ENCODE results near the gene HDAC8.
"Not testable (repeated sequence)": the region's sequence is repeated elsewhere in the genome, so short reads cannot be mapped to it uniquely, and the experiment has no call there.

The HDAC8 gene

DNA sequence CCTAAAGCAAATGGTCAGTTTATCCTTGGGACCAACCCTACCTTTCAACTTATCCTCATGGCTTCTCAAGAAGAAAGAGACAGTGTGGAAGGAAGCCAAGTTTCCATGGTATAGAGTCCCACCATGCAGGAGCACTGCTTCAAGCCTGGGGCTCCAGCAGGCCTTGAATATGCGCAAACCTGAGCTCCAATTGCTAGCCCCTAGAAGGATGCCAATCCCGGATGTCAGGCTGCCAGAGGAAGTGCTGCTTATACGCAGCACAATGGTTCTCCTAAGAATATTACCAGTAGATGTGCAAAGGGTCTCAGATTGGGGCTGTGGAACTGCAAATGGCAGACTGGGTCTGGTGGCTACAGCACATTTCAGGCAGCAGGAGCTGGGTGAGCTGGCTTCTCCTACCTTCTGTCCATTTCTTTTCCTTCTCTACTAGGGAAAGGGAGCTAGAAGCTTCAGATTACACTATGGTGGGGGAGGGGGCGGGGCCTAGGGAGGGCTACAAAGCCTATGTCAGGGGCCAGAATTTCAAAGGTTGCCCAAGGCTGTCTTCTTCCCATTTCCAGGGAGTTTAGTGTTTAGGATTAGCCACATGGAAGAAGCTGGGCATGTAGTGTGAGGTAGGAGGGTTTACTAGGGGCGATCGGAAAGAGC is 226.2 kb downstream of the HDAC8 start:
- DNase-seq = no peak
- peaks cover 4% of the 10 kb centered on the region for H3K36me3 ChIP-seq (ENCODE audit: control insufficient read depth, insufficient read depth, low read length)
- no peak overlapping the region for H3K27ac ChIP-seq (ENCODE audit: insufficient read depth, low read length, poor library complexity, severe bottlenecking)
- no peaks in the 10 kb centered on the region for H3K9me3 ChIP-seq (ENCODE audit: control insufficient read depth, low read length)
- no peak overlapping the region for H3K4me3 ChIP-seq (ENCODE audit: insufficient read depth, low read depth, low read length, poor library complexity, severe bottlenecking)
- H3K4me1 ChIP-seq (ENCODE audit: control insufficient read depth, insufficient read depth, low read length, poor library complexity, severe bottlenecking) = no peaks in the 10 kb centered on the region
- H3K27me3 ChIP-seq (replicated peaks; ENCODE audit: control insufficient read depth, insufficient read depth, low read length, poor library complexity, severe bottlenecking) = no peaks in the 10 kb centered on the region

DNA sequence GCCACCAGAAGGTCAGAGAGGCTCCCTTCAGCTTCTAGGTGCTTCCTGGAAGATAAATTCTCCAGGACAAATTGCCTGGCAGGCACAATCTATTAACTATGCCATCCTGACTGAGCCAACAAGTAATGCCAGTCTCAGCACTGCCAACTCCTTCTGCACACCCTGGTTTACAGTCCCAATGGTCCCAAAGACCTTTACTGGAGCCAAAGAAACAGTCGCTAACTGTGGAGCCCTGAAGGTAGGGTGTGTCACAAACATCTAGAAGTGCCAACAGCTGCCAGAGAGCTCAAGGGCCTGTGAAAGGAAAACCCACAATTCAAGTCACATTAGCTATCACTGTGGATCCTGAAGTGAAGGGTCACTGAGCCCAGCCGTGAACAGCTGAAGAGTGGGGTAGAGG is 232.0 kb downstream of the HDAC8 start:
- H3K27ac ChIP-seq (ENCODE audit: insufficient read depth, low read length, poor library complexity, severe bottlenecking) = no peak overlapping the region
- H3K27me3 ChIP-seq (replicated peaks; ENCODE audit: control insufficient read depth, insufficient read depth, low read length, poor library complexity, severe bottlenecking) = no peaks in the 10 kb centered on the region
- no peaks in the 10 kb centered on the region for H3K4me1 ChIP-seq (ENCODE audit: control insufficient read depth, insufficient read depth, low read length, poor library complexity, severe bottlenecking)
- H3K9me3 ChIP-seq (ENCODE audit: control insufficient read depth, low read length) = no peaks in the 10 kb centered on the region
- DNase-seq = no peak
- no peak overlapping the region for H3K4me3 ChIP-seq (ENCODE audit: insufficient read depth, low read depth, low read length, poor library complexity, severe bottlenecking)
- no peaks in the 10 kb centered on the region for H3K36me3 ChIP-seq (ENCODE audit: control insufficient read depth, insufficient read depth, low read length)

GRCh38 chrX:72340041-72340440 is 232.6 kb downstream of the HDAC8 start:
- Histone ChIP-seq H3K4me3 (ENCODE audit: insufficient read depth, low read depth, low read length, poor library complexity, severe bottlenecking) (no peak overlapping the region), H3K36me3 (ENCODE audit: control insufficient read depth, insufficient read depth, low read length) (no peaks in the 10 kb centered on the region), H3K27me3 (replicated peaks; ENCODE audit: control insufficient read depth, insufficient read depth, low read length, poor library complexity, severe bottlenecking) (no peaks in the 10 kb centered on the region), H3K9me3 (ENCODE audit: control insufficient read depth, low read length) (no peaks in the 10 kb centered on the region), H3K4me1 (ENCODE audit: control insufficient read depth, insufficient read depth, low read length, poor library complexity, severe bottlenecking) (no peaks in the 10 kb centered on the region), H3K27ac (ENCODE audit: insufficient read depth, low read length, poor library complexity, severe bottlenecking) (no peak overlapping the region)
- DNase-seq = no peak

- Histone ChIP-seq H3K4me1 (ENCODE audit: control insufficient read depth, insufficient read depth, low read length, poor library complexity, severe bottlenecking) (no peaks in the 10 kb centered on the region), H3K27ac (ENCODE audit: insufficient read depth, low read length, poor library complexity, severe bottlenecking) (no peak overlapping the region), H3K4me3 (ENCODE audit: insufficient read depth, low read depth, low read length, poor library complexity, severe bottlenecking) (no peak overlapping the region), H3K27me3 (replicated peaks; ENCODE audit: control insufficient read depth, insufficient read depth, low read length, poor library complexity, severe bottlenecking) (no peaks in the 10 kb centered on the region), H3K9me3 (ENCODE audit: control insufficient read depth, low read length) (no peaks in the 10 kb centered on the region), H3K36me3 (ENCODE audit: control insufficient read depth, insufficient read depth, low read length) (no peaks in the 10 kb centered on the region)
- DNase-seq = no peak
Measured at GRCh38 chrX:72330131-72330530, 242.5 kb downstream of the HDAC8 start.

- no peak for DNase-seq
- no peaks in the 10 kb centered on the region for H3K4me1 ChIP-seq (ENCODE audit: control insufficient read depth, insufficient read depth, low read length, poor library complexity, severe bottlenecking)
- no peak overlapping the region for H3K27ac ChIP-seq (ENCODE audit: insufficient read depth, low read length, poor library complexity, severe bottlenecking)
- H3K27me3 ChIP-seq (replicated peaks; ENCODE audit: control insufficient read depth, insufficient read depth, low read length, poor library complexity, severe bottlenecking) = no peaks in the 10 kb centered on the region
- H3K36me3 ChIP-seq (ENCODE audit: control insufficient read depth, insufficient read depth, low read length) = no peaks in the 10 kb centered on the region
- no peak overlapping the region for H3K4me3 ChIP-seq (ENCODE audit: insufficient read depth, low read depth, low read length, poor library complexity, severe bottlenecking)
- H3K9me3 ChIP-seq (ENCODE audit: control insufficient read depth, low read length) = no peaks in the 10 kb centered on the region
Measured at GRCh38 chrX:72326605-72327300, 245.9 kb downstream of the HDAC8 start.

DNA sequence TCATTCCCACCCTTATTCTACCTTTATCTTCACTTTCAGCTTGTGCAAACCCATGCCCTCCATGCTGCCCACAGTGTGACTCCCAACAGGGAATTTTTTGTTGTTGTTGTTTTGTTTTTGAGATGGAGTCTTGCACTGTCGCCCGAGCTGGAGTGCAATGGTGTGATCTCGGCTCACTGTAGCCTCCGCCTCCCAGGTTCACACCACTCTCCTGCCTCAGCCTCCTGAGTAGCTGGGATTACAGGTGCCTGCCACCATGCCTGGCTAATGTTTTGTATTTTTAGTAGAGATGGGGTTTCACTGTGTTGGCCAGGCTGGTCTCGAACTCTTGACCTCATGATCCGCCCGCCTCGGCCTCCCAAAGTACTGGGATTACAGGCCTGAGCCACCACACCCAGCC is 253.0 kb downstream of the HDAC8 start:
- H3K36me3 ChIP-seq (ENCODE audit: control insufficient read depth, insufficient read depth, low read length); DNase-seq; H3K9me3 ChIP-seq (ENCODE audit: control insufficient read depth, low read length); H3K4me3 ChIP-seq (ENCODE audit: insufficient read depth, low read depth, low read length, poor library complexity, severe bottlenecking); H3K27ac ChIP-seq (ENCODE audit: insufficient read depth, low read length, poor library complexity, severe bottlenecking); H3K4me1 ChIP-seq (ENCODE audit: control insufficient read depth, insufficient read depth, low read length, poor library complexity, severe bottlenecking); H3K27me3 ChIP-seq (replicated peaks; ENCODE audit: control insufficient read depth, insufficient read depth, low read length, poor library complexity, severe bottlenecking): not testable (repeated sequence)

DNA sequence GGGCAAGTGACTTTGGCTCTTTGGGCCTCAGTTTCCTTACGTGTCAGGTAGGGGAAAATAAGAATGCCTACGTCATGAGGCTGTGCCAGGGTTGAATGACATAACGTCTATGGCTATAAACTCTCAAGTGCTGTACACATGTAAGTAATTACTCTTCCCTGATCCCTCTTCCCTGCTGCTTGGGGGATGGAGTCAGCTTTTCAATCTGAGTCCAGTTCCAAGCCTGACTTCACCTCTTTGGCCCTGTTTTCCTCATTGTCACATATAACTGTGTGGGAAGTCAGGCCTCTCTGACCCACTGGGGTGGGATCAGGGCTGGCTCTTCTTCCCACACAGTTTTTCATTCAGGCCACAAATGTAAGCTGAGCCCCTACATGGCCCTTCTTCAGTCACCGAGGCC is 255.5 kb downstream of the HDAC8 start:
- Histone ChIP-seq H3K4me3 (ENCODE audit: insufficient read depth, low read depth, low read length, poor library complexity, severe bottlenecking) (no peak overlapping the region), H3K27ac (ENCODE audit: insufficient read depth, low read length, poor library complexity, severe bottlenecking) (no peak overlapping the region), H3K36me3 (ENCODE audit: control insufficient read depth, insufficient read depth, low read length) (no peaks in the 10 kb centered on the region), H3K9me3 (ENCODE audit: control insufficient read depth, low read length) (no peaks in the 10 kb centered on the region), H3K4me1 (ENCODE audit: control insufficient read depth, insufficient read depth, low read length, poor library complexity, severe bottlenecking) (no peaks in the 10 kb centered on the region), H3K27me3 (replicated peaks; ENCODE audit: control insufficient read depth, insufficient read depth, low read length, poor library complexity, severe bottlenecking) (no peaks in the 10 kb centered on the region)
- no peak for DNase-seq

DNA sequence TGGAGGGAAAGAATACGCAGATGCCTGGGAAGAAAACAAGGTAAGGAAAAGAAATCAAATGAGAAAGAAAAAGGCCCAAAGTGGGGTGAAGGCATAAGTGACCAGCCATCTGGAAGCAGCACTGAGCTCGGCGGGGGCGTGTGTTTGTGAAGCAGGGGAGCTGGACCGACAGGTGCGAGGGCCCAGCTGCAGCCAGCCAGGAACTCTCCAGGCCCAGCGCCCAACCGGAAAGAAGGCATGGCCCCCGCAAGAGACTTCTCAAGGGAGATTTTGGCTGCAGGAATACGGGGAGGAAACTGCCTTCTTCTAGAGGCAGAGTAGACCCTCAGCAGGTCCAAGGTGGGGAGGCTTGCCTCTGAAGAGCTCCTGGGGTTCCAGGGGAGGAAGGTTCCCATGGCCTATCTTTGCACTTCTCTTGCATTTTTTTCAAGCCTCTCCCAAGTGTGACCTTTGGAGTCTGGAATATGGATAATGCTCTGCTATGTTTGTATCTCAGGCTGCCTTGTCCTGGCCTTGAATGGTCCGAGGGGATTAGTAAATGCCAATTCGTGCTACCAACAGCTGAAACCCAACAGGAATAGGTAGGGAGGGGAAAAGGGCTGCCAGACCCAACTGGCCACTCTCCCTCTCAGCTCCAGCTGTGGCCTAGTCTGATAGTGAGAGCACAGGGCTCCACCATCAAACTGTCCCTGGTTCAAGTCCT is 256.1 kb downstream of the HDAC8 start:
- Histone ChIP-seq H3K4me1 (ENCODE audit: control insufficient read depth, insufficient read depth, low read length, poor library complexity, severe bottlenecking) (no peaks in the 10 kb centered on the region), H3K27ac (ENCODE audit: insufficient read depth, low read length, poor library complexity, severe bottlenecking) (no peak overlapping the region), H3K27me3 (replicated peaks; ENCODE audit: control insufficient read depth, insufficient read depth, low read length, poor library complexity, severe bottlenecking) (no peaks in the 10 kb centered on the region), H3K4me3 (ENCODE audit: insufficient read depth, low read depth, low read length, poor library complexity, severe bottlenecking) (no peak overlapping the region), H3K36me3 (ENCODE audit: control insufficient read depth, insufficient read depth, low read length) (no peaks in the 10 kb centered on the region), H3K9me3 (ENCODE audit: control insufficient read depth, low read length) (no peaks in the 10 kb centered on the region)
- DNase-seq = no peak

DNA sequence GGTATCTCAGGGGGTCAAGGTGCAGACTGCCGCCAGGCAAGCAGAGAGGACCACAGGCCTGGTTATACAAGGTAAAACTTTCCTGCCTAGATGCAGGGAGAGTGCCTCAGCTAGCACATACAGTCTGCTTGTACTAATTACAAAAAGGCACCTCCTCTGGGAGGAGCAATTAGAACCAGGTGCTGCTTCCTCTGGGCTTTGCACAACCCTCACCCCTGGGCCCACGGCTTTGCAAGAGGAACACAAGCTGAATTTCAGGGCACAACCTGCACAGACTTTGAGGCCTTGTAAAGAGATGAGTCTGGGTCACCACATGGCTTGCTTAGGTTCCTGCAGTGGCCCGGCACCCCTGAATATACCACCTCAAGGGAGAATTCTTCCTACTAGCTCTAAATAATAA is 257.8 kb downstream of the HDAC8 start:
- Histone ChIP-seq H3K27ac (ENCODE audit: insufficient read depth, low read length, poor library complexity, severe bottlenecking) (no peak overlapping the region), H3K4me3 (ENCODE audit: insufficient read depth, low read depth, low read length, poor library complexity, severe bottlenecking) (no peak overlapping the region), H3K4me1 (ENCODE audit: control insufficient read depth, insufficient read depth, low read length, poor library complexity, severe bottlenecking) (no peaks in the 10 kb centered on the region), H3K36me3 (ENCODE audit: control insufficient read depth, insufficient read depth, low read length) (no peaks in the 10 kb centered on the region), H3K27me3 (replicated peaks; ENCODE audit: control insufficient read depth, insufficient read depth, low read length, poor library complexity, severe bottlenecking) (peaks cover 3% of the 10 kb centered on the region), H3K9me3 (ENCODE audit: control insufficient read depth, low read length) (no peaks in the 10 kb centered on the region)
- DNase-seq = no peak
